ENCODE results near the gene KIF16B. TPM values are rescaled to one million over a fixed set of nuclear protein-coding genes. Genes with fewer than 3 reads are reported as not detected.

The KIF16B gene
- total and polyA plus RNA-seq, 4 donors = 5.1 to 19.7 (median 8.4) TPM

DNA sequence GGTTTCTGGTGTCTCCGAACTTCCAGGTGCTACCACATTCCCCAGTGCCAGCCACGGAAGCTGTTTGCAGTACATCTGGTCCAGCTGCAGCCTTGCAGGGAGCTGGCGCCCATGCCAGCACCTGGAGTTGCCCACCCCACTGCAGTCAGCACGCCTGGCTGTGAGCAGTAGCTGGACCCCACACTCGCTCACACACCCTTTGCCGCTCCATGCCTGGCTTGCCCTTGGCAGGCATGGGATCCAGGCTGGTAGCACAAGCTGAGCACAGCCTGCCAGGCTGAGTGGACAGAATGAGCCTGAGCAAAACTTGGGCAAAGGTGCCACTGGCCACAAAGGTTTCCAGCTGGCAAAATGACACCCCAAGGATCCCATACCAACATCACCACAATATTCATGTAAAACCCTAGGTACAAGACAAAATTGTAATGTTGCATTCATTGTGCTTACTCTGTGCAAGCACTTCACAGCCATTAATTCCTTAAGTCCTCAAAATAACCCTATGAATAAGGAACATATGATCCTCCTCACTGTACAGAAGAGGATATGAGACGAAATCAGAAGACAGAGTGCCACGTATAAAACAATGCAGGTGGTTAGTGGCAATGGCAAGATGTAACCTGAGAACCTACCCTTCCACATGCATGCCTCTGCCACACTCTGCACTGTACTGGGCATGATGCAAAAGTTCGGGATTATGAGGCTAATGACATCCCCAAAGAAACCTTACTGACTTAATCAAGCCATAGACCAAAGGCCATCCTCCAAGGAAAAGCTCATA, 18.3 kb downstream of the KIF16B start:
- Histone ChIP-seq H3K27me3 (ENCODE audit: control insufficient read depth in 4 of 4, insufficient read depth in 4 of 4, low read length in 3 of 4) (no peaks in the 10 kb centered on the region), H3K4me3 (ENCODE audit: low read depth in 1 of 3, low read length in 3 of 3) (no peak overlapping the region), H3K9me3 (ENCODE audit: control insufficient read depth in 4 of 4, low read length in 3 of 4) (no peaks in the 10 kb centered on the region), H3K4me1 (ENCODE audit: control insufficient read depth in 4 of 4, insufficient read depth in 4 of 4, low read length in 3 of 4) (no peaks in the 10 kb centered on the region), H3K36me3 (ENCODE audit: control insufficient read depth in 4 of 4, insufficient read depth in 3 of 4, low read depth in 1 of 4, low read length in 3 of 4) (no peaks in the 10 kb centered on the region), H3K27ac (ENCODE audit: low read depth in 1 of 2, low read length in 2 of 2) (no peak overlapping the region), H3K9ac (ENCODE audit: low read depth in 1 of 2, low read length in 2 of 2) (no peak overlapping the region)
- no peak for DNase-seq (ENCODE audit: low spot score)
- 92% methylated on average over 9 of the region's 9 CpGs for WGBS
- TF ChIP-seq RXRA (IDR thresholded peaks at IDR 0.05) (no peak), EGR1 (IDR thresholded peaks at IDR 0.05; ENCODE audit: low read depth in 2 of 2) (no peak), TAF1 (conservative IDR thresholded peaks at IDR 0.05) (no peak), JUND (IDR thresholded peaks at IDR 0.05) (no peak), YY1 (IDR thresholded peaks at IDR 0.05) (no peak), SP1 (IDR thresholded peaks at IDR 0.05) (no peak), HNF4G (IDR thresholded peaks at IDR 0.05) (no peak), FOXA2 (IDR thresholded peaks at IDR 0.05) (no peak), GABPA (IDR thresholded peaks at IDR 0.05 in 1 of 2, conservative IDR thresholded peaks at IDR 0.05 in 1 of 2) (no peak), HNF4A (conservative IDR thresholded peaks at IDR 0.05) (no peak), NR2F2 (IDR thresholded peaks at IDR 0.05) (no peak)
- TF ChIP-seq, protein P1, sequence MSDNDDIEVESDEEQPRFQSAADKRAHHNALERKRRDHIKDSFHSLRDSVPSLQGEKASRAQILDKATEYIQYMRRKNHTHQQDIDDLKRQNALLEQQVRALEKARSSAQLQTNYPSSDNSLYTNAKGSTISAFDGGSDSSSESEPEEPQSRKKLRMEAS (IDR thresholded peaks at IDR 0.05) = no peak
- TF ChIP-seq, protein P2, sequence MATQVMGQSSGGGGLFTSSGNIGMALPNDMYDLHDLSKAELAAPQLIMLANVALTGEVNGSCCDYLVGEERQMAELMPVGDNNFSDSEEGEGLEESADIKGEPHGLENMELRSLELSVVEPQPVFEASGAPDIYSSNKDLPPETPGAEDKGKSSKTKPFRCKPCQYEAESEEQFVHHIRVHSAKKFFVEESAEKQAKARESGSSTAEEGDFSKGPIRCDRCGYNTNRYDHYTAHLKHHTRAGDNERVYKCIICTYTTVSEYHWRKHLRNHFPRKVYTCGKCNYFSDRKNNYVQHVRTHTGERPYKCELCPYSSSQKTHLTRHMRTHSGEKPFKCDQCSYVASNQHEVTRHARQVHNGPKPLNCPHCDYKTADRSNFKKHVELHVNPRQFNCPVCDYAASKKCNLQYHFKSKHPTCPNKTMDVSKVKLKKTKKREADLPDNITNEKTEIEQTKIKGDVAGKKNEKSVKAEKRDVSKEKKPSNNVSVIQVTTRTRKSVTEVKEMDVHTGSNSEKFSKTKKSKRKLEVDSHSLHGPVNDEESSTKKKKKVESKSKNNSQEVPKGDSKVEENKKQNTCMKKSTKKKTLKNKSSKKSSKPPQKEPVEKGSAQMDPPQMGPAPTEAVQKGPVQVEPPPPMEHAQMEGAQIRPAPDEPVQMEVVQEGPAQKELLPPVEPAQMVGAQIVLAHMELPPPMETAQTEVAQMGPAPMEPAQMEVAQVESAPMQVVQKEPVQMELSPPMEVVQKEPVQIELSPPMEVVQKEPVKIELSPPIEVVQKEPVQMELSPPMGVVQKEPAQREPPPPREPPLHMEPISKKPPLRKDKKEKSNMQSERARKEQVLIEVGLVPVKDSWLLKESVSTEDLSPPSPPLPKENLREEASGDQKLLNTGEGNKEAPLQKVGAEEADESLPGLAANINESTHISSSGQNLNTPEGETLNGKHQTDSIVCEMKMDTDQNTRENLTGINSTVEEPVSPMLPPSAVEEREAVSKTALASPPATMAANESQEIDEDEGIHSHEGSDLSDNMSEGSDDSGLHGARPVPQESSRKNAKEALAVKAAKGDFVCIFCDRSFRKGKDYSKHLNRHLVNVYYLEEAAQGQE (IDR thresholded peaks at IDR 0.05) = no peak

DNA sequence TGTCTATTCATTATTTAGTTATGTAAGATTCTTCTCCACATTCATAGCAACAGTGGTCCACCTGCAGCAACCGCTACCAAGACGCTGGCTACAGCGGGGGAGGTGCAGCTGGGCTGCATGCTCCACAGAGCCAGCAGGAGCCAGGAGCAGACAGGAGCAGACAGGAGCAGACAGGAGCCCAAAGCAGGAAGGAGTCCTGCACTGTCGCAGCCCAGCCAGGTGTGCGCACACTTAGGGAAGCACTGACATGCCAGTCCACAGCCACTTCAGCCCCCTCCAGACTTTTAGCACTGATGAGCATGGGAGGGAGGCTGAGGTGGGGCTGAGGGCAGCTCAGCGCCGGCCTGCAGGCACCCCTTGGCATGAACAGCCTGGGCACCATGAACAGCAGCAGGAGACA, 19.6 kb downstream of the KIF16B start:
- WGBS = 82% methylated on average over 7 of the region's 7 CpGs
- DNase-seq (ENCODE audit: low spot score) = no peak
- H3K4me3 ChIP-seq (ENCODE audit: low read depth in 1 of 3, low read length in 3 of 3) = no peak overlapping the region
- H3K27ac ChIP-seq (ENCODE audit: low read depth in 1 of 2, low read length in 2 of 2) = no peak overlapping the region
- TF ChIP-seq RAD21 (IDR thresholded peaks at IDR 0.05) = no peak
- TF ChIP-seq FOXA2 (IDR thresholded peaks at IDR 0.05) = no peak
- TF ChIP-seq JUND (IDR thresholded peaks at IDR 0.05) = no peak
- TF ChIP-seq HNF4A (conservative IDR thresholded peaks at IDR 0.05) = no peak
- TF ChIP-seq NR2F2 (IDR thresholded peaks at IDR 0.05) = no peak
- no peak for TF ChIP-seq ATF3 (IDR thresholded peaks at IDR 0.05)
- no peak for TF ChIP-seq TAF1 (conservative IDR thresholded peaks at IDR 0.05)
- no peak for TF ChIP-seq FOXA1 (IDR thresholded peaks at IDR 0.05)
- TF ChIP-seq SP1 (IDR thresholded peaks at IDR 0.05) = no peak
- TF ChIP-seq, protein P2 (IDR thresholded peaks at IDR 0.05) = no peak
- TF ChIP-seq, protein P1 (IDR thresholded peaks at IDR 0.05) = no peak
- TF ChIP-seq ZBTB33 (IDR thresholded peaks at IDR 0.05) = no peak
- no peak for TF ChIP-seq RXRA (IDR thresholded peaks at IDR 0.05)
- H3K27me3 ChIP-seq (ENCODE audit: control insufficient read depth in 4 of 4, insufficient read depth in 4 of 4, low read length in 3 of 4) = no peaks in the 10 kb centered on the region
- H3K36me3 ChIP-seq (ENCODE audit: control insufficient read depth in 4 of 4, insufficient read depth in 3 of 4, low read depth in 1 of 4, low read length in 3 of 4) = no peaks in the 10 kb centered on the region
- no peaks in the 10 kb centered on the region for H3K4me1 ChIP-seq (ENCODE audit: control insufficient read depth in 4 of 4, insufficient read depth in 4 of 4, low read length in 3 of 4)
- no peak overlapping the region for H3K9ac ChIP-seq (ENCODE audit: low read depth in 1 of 2, low read length in 2 of 2)
- H3K9me3 ChIP-seq (ENCODE audit: control insufficient read depth in 4 of 4, low read length in 3 of 4) = no peaks in the 10 kb centered on the region

Data from liver (tissue), 9 donors.